Stimulated activated CD8-positive, alpha-beta memory T cell treated with anti-CD3 and anti-CD28 coated beads, Interleukin-4, amount 100 ng/mL, for 24 hours (primary cell): ENCODE measurements around the gene MARCO.
"Not testable (repeated sequence)": the region's sequence is repeated elsewhere in the genome, so short reads cannot be mapped to it uniquely, and the experiment has no call there.

ENCODE experiments used
- DNase-seq: peaks from one replicate; pipeline ENCODE4 v3.0.0-alpha.2; 2020; ENCODE audit warnings: low read depth

Gene MARCO

DNA sequence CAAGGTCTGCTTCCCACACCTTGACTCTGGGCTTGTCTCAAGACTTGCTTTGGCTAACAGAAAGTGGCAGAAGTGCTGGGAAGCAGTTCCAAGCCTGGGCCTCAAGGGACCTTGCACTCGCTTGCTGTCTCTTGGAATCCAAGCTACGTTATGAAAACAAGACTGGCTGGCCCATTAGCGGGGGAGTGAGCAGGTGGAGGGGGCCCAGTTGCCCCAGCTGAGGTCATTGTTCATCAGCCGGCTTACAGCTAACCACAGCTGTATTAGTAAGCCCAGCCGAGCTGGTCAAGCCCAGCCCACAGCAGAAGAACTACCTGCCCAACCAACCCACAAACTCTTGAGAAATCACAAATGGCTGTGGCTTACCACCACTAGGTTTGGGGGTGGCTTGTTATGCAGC is 63.1 kb downstream of the MARCO start:
- DNase-seq: no peak

DNA sequence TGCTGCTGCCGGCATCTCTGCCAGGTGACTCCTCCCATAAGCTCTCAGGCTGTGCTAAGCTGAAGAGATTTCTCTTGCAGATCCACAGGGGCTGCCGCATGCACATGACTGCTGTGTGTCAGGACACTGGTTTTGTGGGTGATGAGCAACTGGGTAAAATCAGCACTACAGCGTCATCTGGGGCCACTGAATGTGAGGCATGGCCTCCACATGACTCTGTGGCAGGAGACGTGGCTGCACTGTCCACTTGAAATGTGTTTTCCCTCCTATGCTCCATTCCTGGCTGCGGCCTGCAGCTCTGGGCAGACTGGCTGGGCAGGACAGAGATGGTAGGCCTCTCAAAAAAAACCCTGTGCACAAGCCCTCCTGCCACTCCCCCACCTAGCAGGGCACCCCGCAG is 63.6 kb downstream of the MARCO start:
- no peak for DNase-seq

DNA sequence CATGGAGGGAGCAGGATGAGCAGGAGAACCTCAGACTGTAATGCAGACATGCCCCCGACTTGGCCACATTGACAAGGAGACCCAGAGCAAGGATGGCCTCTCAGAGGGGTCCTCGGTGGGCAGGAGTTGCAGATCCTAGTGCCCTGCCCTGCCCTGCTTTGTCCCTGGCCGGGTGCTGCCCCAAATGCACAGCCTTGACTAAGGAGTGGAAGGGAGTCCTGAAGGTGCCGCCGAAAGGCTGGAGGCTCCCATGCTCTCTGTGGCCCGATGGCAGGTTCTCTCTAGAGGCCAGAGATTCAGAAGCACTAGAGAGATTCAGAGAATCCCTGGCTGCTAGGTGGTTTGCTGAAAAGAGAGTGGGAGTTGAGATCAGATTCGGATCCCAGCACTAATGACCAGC is 64.4 kb downstream of the MARCO start:
- DNase-seq: no peak

DNA sequence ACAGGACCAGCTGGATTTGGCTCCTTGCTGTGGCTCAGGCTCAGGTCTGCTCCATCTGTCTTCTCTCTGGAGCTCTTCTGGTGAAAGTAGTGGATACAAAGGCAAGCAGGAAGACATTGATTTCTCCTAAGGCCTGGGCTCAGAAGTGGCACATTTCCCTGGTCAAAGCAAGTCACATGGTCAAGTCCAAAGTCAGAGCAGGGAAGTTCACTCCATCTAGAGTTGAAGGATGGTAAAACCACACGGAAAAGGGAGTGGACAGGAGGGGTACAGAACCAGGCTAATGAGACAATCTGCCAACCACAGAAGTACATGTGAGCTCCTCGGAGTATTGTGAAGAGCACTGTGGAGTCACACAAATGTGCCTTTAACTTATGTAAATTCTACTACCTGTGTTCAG is 66.1 kb downstream of the MARCO start:
- no peak for DNase-seq

DNA sequence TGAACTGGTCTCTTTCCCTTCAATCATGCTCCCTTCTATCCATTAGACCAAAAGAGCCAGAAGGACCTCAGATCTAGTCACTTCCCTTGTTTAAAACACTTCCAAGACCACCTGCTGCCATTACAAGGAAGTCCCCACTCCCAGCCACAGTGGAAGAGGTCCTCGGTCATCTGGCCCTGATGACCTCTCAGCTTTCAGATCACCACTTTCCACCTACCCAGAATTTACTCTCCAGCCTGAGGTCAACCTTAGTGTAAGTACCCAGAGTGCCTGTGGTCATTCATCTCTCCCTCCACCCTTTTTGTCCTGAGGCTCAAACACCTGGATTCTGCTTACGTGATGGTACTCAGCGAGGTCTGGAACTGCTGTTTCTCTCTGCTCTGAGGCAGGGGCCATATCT is 67.1 kb downstream of the MARCO start:
- no peak for DNase-seq

DNA sequence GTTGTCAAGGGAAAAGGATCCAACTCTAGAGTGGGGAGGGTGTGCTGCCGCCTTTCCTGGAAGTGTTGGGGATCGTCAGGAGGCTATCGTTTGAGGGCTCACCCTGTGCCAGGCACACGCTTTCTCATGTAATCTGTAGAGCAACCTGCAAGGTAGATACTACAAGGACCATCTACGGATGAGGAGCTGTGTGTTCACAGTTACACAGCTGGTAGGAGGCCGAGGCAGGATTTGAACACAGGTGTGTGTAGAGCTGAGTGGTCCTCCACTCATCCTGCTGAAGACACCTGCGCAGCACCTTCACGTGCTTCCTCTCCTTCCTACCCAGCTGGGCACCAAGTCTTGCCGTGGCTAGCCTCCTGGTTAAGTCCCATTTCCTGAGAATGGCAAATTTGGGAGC is 68.3 kb downstream of the MARCO start:
- DNase-seq: no peak

DNA sequence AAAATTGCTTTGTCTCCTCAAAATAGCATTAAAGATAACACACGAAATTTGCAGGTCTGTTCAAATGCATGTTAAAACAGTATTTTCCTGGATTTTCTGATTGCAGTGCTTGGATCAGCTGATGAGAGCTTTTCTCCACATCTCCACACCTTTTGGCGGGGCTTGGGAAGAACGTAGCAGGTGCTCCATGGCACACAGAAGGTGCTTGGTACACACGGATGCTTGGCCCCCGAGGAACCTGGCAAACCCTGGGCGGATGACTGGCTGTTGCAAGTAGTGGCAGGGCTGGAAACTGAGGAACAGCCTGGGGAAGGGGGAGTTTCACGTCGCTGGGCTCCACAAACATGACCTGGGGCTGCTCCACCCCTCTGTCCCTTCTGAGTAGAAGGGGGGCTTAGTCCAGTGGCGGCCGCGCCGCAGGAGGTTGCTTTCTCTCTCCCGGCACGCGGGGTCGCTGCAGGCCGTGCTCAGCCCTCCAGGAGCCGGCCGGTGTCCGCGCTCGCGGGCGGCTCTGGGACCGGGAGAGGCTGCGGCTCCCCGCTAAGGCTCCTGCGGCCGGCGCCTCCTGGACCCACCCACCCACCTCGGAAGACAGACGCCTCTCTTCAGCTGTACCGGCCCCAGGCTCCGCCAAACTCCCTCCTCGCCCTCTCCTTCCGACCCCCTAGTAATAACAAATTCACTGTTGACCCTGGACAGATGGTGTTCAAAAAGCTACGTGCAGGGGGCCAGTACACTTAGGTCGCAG is 69.3 kb downstream of the MARCO start:
- no peak for DNase-seq

DNA sequence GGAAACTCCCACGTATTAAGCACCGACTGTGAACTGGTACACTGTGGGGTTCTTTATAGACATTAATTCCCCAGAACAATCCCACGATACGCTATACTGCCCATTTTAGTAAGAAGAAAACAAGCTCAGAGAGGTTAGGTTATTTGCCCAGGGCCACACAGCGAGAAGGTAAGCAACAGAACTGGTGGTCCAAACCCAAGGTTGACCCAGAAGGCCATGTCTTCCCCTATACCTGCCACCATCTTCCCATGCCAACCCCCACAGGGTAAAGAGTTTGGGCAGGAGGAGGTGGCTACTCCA is 69.9 kb downstream of the MARCO start:
- DNase-seq: no peak

DNA sequence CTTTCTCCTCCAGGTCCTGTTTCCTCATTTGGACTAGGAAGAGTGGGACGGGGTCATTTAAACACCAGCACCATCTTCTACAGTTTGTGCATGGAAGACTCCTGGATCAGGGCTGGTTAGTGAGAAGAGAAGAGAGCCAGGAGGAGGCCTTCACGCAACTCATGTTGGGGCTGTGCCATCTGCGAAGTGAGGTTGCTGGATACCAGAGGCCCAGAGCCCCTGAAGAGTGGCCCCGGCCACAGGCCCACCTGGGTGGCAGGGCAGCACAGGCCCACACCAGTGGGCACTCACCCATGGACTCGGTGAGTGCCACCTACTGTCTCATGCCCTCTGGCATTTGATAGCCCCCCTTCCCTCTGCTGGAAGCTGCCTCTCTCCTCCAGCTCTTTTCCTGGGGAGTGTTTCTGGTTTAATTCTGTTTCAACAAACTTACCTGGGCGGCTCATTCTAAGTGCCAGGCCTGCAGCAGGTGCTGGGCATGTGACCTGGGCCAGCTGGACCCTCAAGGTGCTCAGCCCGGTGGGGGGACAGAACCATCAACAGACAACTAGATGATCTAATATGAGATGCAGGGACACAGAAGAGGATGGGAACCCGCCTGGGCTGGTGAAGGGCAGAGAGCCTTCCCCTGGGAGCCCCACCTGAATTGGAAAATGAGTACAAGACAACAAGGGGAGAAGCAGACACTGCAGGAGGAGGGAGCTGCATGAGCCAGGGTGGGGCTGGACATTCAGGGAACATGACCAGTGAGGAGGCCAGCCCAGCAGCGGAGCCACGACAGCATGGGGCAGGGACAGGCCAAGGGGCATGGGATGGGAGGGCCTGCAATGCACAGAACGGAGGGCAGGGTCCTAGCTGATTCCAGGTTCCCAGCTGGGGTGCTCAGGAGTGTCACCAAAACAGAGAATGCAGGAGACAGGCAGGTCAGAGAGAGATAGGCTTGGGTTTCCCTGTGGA is 70.6 kb downstream of the MARCO start:
- no peak for DNase-seq

DNA sequence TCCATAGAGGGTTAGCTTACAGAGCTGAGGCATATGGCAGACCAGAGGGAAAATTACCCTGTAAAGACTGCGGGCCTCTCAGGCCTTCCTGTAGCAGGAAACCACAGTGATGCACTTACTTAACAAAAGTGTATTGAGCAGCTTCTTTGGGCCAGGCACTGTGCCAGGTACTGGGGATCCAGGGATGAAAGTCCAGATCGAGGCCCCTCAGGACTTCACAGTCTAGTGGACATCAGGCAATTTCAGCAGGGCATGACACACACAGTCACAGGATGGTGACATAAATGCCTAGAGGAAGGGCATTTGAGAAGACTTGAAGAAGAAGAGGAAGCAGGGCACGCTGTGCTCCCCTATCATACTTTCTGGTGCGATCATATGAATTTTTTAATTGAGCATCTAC is 71.7 kb downstream of the MARCO start:
- no peak for DNase-seq

DNA sequence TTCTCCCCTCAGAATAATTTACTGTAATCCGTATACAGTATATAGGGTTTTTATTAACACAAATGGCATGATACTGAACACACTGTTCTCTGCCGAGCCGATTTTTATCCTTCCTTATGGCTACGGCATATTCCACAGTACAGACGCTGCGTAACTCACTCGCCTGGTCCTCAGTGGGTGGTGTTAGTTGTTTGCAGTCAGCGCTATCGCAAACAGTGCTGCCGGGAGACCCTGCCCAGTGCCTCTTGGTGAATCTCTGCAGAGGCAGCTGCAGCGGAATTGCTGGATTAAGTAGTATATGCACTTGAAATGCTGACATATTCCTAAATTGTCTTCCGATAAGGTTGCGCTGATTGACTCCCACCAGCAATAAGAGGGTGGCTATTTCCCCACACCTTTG is 73.9 kb downstream of the MARCO start:
- no peak for DNase-seq

DNA sequence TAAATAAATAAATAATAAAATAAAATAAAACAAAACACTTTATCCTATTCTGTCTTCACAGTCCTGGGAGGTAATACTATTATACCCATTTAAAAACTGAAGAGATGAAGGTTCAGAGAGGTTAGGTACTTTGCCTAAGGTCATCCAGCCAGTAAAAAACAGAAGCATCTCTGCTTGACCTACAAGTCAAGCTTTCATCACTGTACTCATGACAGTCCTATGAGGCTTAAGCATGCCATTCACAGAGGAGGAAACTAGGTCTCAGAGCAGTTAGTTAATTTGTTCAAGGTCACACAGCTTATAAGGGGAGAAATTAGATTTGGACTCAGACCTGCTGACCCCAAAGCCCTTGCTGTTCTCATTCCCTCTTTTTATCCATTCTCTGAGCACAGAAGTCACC is 77.5 kb downstream of the MARCO start:
- no peak for DNase-seq

DNA sequence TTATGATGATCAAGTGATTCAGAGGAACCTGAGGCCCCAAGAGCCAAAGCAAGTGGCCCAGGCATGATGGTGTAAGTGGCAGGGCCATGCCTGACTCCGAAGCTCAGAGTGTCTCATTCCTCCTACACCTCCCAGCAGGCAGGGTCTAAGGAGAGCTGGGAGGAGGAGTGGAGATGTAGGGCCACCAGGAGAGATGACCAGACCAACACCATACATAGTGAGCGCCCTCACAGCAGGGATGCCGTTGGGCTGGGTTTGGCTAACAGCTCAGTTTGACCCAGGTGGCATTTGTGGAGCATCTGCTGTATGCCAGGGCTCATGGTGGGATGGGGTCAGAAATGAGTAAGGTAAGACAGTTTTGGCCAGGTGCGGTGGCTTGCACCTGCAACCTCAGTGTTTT is 80.7 kb downstream of the MARCO start:
- no peak for DNase-seq

DNA sequence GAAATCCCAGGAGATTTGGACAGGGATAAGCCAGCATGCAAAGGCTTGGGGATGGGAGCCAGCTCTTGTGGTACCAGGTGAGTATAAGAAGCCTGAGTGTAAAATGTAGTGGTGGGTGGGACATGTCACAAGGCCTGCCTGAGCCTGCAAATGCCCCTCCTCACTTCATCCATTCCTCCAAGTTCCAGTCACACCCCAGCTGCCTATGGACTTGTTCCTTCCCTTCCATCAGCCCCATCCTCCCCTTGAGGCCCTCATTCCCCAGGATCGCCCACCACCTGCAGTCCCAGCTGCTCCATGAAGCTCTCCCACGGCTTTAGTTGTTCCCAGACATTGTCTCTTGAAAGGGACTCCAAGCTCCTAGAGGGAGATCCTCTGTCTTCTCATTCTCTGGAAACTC is 81.5 kb downstream of the MARCO start:
- DNase-seq: no peak

DNA sequence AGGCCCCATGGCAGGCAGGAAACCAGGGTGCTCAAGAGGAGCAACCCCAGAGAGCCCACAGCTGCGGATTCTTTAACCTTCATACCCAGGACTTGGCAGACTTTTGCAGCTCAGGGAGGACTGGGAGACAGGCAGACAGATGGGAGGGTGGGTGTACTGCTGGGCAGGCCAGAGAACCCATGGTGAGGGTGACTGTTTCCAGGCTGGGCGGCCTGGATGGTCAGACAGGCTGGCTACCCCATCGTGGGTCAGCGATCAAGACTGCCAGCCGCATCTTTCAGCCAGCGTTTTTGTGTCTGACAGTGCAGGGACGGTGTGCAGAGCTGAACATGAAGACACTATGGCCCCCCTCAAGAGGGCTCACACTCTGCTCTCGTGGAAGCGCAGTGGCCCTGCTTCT is 82.2 kb downstream of the MARCO start:
- no peak for DNase-seq

DNA sequence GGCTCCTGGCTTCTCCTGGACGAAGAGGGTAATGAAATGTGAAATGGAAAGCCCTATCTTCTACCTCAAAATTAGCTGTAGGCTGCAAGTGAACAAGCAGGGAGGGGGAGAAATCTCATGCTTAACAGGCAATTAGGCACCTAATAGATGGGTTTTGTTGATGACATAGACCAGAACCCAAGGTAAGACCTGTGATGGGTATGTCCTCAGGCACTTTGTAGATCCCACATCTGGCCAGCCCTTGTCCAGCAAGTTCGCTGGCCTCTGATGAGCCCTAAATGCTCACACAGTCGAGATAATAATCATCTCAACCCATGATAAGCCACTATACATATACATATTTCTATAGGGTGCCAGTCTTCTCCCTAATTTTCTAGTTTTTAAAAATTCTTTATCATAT is 82.6 kb downstream of the MARCO start:
- no peak for DNase-seq

DNA sequence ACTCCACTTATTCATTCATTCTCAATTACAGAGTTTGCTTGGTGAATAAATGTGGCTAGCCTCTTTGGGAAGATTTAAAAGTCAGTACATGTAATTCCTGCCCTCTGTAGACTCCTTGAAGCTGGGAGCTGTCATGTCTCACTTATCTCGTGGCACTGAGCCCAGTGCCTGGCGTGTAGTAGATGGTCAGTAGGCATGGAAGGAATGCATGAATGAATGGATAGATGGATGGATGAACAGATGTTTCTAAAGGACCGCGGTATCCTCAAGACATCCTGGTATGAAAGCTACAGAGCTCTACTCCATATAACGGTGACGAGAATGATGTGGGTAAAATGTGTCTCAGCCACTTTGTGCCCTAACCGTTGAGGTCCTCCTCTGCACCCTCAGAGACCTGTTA is 83.0 kb downstream of the MARCO start:
- no peak for DNase-seq

DNA sequence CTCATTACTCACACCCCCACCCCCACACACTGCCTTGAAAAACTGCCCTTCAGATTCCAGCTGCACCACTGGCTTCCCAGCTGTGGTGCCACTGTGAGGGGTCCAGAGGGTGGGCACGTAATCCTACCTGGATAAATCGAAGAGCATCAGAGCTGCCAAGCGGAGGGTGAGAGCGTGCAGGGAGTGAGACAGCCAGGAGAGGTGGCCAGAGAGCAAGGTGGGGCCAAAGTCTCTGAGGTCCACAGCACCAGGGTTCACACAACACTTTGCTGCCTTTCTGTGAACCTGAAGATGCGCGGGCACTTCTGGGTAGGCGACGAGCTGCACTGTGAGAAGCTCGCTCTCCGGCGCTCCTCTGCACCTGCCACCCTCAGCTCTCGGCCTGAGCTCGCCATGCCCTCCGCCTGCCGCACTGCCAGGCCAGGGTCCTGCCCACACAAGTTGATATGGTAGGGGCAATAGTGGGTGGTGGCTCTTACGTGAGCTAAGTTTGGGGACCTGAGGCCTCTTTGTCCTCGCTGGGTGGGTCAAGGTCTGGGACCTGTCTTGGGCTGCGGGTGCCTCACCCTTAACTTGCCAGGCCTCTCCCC is 83.9 kb downstream of the MARCO start:
- no peak for DNase-seq

DNA sequence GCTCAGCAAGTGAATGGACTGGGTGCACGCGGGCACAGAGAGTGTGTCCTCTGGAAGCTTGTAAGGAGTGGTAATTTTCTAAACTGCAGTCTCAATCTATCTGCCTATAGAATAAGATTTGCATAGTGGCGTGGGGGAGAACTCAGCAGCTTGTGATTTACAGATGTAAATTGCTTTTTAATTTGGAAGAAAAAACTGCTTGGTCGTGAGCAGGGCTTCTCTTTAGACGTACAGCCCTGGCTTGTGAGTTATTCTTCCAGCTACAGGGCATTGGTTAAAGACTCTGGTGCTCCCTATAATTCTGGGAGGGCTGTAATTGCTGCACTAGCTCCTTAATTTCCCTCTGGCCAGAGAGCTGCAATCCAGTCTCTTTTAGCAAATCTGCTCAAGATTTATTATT is 84.9 kb downstream of the MARCO start:
- no peak for DNase-seq

DNA sequence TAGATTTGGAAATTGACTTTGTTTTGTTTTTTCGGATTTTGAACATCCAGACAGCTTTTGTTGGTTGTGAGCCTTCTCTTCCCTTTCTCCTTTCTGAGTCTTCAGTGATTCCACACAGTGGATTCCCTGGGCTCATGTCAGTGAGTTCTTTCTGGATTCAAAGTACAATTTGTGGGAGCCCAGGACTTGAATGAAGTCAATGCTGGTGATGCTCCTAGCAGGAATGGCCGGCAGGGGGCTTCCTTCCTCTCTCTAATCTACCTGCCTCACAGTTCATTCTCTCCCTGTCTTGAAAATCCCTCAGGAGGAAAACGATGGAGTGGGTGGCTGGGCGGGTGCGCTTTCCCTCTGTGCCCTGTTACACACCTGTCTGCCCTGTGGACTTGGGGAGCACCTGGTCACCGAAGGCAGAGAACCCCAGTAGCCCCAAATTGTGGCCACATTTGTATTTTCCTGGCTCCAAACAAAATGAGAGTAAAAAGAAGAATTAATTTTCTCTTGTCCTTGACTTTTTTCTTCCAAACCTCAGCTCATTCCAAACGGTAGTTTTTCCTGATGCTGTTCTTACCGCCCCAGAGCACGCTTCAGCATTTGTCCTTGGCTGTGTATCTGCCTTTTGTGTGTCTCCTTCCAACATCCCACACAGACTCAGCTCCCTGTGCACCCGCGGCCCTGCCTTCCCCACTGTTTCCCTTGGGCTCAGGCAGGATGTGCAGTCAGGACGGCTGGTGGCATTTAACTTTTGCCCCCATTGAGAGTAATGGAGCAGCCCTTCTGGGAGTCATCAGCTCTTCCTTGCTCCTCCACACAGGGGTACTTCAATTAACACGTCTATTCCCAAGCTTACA is 86.6 kb downstream of the MARCO start:
- no peak for DNase-seq

DNA sequence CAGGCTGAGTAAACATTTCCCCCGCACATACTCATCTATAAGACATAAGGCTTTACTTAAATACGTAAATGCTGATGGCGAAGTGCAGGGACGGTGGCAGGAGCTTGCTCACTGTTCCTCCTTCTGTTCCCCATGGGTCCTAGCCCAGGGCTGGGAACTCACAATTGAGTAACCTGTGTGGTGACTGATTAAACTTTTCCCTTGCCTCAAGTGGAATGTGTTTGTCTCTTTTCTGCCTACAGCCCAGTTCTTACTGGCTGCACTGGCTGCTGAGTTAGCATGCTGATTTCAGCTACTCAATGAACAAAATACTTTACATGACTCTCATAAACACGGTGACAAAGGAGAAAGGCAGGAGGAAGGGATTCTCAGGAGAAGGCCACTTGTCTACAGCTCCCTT is 87.3 kb downstream of the MARCO start:
- DNase-seq: no peak

DNA sequence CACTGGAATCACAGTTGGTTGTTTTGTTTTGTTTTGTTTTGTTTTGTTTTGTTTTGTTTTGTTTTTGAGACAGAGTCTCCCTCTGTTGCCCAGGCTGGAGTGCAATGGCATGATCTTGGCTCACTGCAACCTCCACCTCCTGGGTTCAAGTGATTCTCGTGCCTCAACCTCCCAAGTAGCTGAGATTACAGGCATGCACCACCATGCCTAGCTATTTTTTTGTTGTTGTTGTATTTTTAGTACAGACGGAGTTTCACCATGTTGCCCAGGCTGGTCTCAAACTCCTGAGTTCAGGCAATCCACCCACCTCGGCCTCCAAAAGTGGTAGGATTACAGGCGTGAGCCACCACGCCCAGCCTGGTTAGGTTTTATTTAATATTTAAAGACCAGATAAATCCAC is 95.9 kb downstream of the MARCO start:
- DNase-seq: not testable (repeated sequence)
